ENCODE data around the gene DACT1. TPM values are rescaled to one million over a fixed set of nuclear protein-coding genes. Genes with fewer than 3 reads are reported as not detected.

The DACT1 gene
- polyA plus RNA-seq, 3 donors from 2014 or later: not detected

DNA sequence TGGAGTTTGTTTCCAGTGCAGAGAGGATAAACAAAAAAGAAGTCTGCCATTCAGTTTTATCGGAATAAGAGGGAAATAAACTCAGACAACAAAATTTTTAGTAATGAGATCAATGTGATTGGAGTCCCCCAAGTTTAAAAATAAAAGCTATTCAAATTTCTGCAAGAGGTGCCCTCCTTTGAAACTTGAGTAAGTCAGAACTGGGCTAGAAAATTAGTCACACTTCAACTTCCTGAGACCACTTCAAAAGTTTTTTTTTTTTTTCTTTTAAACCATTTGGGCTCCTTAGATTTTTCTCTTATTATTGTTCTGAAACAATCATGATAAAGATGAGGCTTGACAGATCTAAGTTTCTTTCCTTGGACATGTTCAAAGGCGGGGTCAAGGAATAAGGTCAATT lies 3.2 kb downstream of the DACT1 start:
- H3K4me3 Mint-ChIP-seq: no peak overlapping the region
- peaks cover 0 to 4% (median 0%) of the 10 kb centered on the region in 3 donors for H3K36me3 Mint-ChIP-seq

GRCh38 chr14:58641509-58641908 lies 3.7 kb downstream of the DACT1 start:
- DNase-seq: no peak
- Mint-ChIP-seq H3K4me1 (peaks cover 14 to 19% of the 10 kb centered on the region in 2 donors), H3K27me3 (ENCODE audit: low read depth in 3 of 3) (peaks cover 6 to 21% (median 7%) of the 10 kb centered on the region in 3 donors), H3K36me3 (peaks cover 0 to 4% (median 0%) of the 10 kb centered on the region in 3 donors), H3K9me3 (peaks cover 0 to 7% (median 0%) of the 10 kb centered on the region in 6 donors), H3K4me3 (no peak overlapping the region), H3K27ac (no peak overlapping the region)

More for the DNA sequence above, 3.2 kb downstream of the DACT1 start:
- no peak overlapping the region for H3K27ac Mint-ChIP-seq
- H3K4me1 Mint-ChIP-seq: peaks cover 14 to 19% of the 10 kb centered on the region in 2 donors
- peaks cover 6 to 25% (median 7%) of the 10 kb centered on the region in 3 donors for H3K27me3 Mint-ChIP-seq (ENCODE audit: low read depth in 3 of 3)
- DNase-seq: no peak
- H3K9me3 Mint-ChIP-seq: peaks cover 0 to 7% (median 0%) of the 10 kb centered on the region in 6 donors

GRCh38 chr14:58643366-58643765 lies 5.6 kb downstream of the DACT1 start:
- Mint-ChIP-seq H3K4me3 (no peak overlapping the region), H3K27me3 (ENCODE audit: low read depth in 3 of 3) (peaks cover 4 to 20% (median 7%) of the 10 kb centered on the region in 3 donors), H3K9me3 (peaks cover 0 to 3% (median 0%) of the 10 kb centered on the region in 6 donors), H3K27ac (no peak overlapping the region), H3K36me3 (peaks cover 0 to 4% (median 0%) of the 10 kb centered on the region in 3 donors), H3K4me1 (peaks cover 9 to 12% of the 10 kb centered on the region in 2 donors)
- no peak for DNase-seq

DNA sequence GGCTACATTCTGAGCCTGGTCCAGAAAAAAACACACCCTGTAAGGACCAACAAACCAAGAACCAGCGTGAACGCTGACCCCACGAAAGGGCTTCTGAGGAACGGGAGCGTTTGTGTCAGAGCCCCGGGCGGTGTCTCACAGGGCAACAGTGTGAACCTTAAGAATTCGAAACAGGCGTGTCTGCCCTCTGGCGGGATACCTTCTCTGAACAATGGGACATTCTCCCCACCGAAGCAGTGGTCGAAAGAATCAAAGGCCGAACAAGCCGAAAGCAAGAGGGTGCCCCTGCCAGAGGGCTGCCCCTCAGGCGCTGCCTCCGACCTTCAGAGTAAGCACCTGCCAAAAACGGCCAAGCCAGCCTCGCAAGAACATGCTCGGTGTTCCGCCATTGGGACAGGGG lies 7.9 kb downstream of the DACT1 start:
- Mint-ChIP-seq H3K4me3 (no peak overlapping the region), H3K9me3 (no peaks in the 10 kb centered on the region), H3K36me3 (no peaks in the 10 kb centered on the region), H3K4me1 (no peaks in the 10 kb centered on the region), H3K27ac (no peak overlapping the region), H3K27me3 (ENCODE audit: low read depth in 3 of 3) (peaks cover 0 to 6% (median 4%) of the 10 kb centered on the region in 3 donors)
- no peak for DNase-seq

DNA sequence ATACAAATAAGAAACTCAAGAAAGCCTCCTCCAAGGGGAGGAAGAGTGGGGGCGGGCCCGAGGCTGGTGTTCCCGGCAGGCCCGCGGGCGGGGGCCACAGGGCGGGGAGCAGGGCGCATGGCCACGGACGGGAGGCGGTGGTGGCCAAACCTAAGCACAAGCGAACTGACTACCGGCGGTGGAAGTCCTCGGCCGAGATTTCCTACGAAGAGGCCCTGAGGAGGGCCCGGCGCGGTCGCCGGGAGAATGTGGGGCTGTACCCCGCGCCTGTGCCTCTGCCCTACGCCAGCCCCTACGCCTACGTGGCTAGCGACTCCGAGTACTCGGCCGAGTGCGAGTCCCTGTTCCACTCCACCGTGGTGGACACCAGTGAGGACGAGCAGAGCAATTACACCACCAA lies 8.7 kb downstream of the DACT1 start:
- H3K27me3 Mint-ChIP-seq (ENCODE audit: low read depth in 3 of 3): peaks cover 0 to 4% (median 3%) of the 10 kb centered on the region in 3 donors
- no peak overlapping the region for H3K4me3 Mint-ChIP-seq
- no peaks in the 10 kb centered on the region for H3K9me3 Mint-ChIP-seq
- no peaks in the 10 kb centered on the region for H3K4me1 Mint-ChIP-seq
- no peak overlapping the region for H3K27ac Mint-ChIP-seq
- DNase-seq: no peak
- no peaks in the 10 kb centered on the region for H3K36me3 Mint-ChIP-seq

DNA sequence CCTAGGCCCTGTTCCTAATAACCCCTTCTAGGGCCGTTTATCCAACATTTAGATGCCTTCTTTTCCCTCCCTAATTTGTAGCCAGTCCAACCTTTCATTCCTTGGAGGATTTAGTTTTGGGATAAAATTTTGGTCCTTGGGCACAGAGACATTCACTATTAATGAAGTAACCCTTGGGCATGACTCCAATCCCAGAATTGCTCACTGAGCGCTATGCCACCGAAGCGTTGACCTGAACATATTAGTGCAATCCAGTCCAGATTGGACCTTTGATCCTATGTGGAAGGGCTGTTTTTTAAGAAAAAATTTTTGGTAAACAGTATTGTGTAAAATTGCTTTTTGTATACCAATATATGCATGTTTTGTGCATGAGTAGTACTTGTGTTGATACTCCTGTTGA lies 10.0 kb downstream of the DACT1 start:
- no peaks in the 10 kb centered on the region for H3K36me3 Mint-ChIP-seq
- no peaks in the 10 kb centered on the region for H3K4me1 Mint-ChIP-seq
- peaks cover 0 to 3% (median 0%) of the 10 kb centered on the region in 6 donors for H3K9me3 Mint-ChIP-seq

DNA sequence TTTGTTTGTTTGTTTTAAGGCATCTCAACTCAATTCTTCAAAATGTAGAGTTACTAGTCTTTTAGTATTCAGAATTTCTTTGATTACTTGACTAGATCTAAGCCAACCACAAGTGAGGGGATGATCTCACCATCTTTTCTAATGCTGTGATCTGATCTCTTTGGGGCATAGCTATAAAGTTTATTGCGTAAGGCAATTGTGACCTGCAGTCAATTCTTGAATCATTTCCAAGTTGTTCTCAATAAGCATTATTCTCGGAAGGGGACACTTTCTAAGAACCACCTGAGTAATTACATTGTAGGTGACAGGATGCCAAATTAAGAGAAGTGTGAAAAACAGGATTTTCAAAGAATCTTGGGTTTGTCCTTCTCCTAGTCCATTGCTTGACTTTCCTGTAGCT lies 13.1 kb downstream of the DACT1 start:
- Mint-ChIP-seq H3K4me1 (no peaks in the 10 kb centered on the region), H3K36me3 (no peaks in the 10 kb centered on the region), H3K4me3 (no peak overlapping the region), H3K27me3 (ENCODE audit: low read depth in 3 of 3) (peaks cover 0 to 5% (median 3%) of the 10 kb centered on the region in 3 donors), H3K9me3 (peaks cover 0 to 7% (median 0%) of the 10 kb centered on the region in 6 donors), H3K27ac (no peak overlapping the region)
- no peak for DNase-seq

More for the DNA sequence above, 10.0 kb downstream of the DACT1 start:
- Mint-ChIP-seq H3K27ac (no peak overlapping the region), H3K27me3 (ENCODE audit: low read depth in 3 of 3) (peaks cover 0 to 4% (median 3%) of the 10 kb centered on the region in 3 donors), H3K4me3 (no peak overlapping the region)
- no peak for DNase-seq

- Mint-ChIP-seq H3K27ac (no peak overlapping the region), H3K36me3 (no peaks in the 10 kb centered on the region), H3K4me1 (no peaks in the 10 kb centered on the region), H3K4me3 (no peak overlapping the region), H3K27me3 (ENCODE audit: low read depth in 3 of 3) (peaks cover 0 to 9% (median 3%) of the 10 kb centered on the region in 3 donors), H3K9me3 (peaks cover 0 to 7% (median 0%) of the 10 kb centered on the region in 6 donors)
- no peak for DNase-seq
Measured at GRCh38 chr14:58656671-58657411, 19.1 kb downstream of the DACT1 start.

DNA sequence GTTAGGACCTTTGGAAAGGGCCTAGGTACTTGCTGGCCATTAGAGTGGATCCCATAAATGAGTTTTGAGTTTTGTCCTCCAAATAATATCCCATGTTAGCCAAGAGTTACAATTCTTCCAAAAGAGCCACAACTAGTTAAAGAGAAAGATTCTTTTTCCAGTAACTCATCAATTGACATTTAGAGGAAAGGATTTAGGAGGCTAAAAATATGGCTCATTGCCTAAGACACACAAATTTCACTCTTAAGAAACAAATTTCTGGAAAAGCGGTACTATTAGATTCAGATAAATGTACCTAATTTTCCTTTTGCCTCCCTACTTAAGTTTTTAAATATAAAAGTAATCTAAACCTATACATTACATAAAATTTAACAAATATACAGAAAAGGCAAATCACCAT lies 21.3 kb downstream of the DACT1 start:
- no peaks in the 10 kb centered on the region for H3K4me1 Mint-ChIP-seq
- peaks cover 0 to 7% (median 3%) of the 10 kb centered on the region in 3 donors for H3K27me3 Mint-ChIP-seq (ENCODE audit: low read depth in 3 of 3)
- H3K36me3 Mint-ChIP-seq: no peaks in the 10 kb centered on the region
- peaks cover 0 to 1% (median 0%) of the 10 kb centered on the region in 6 donors for H3K9me3 Mint-ChIP-seq
- no peak overlapping the region for H3K27ac Mint-ChIP-seq
- H3K4me3 Mint-ChIP-seq: no peak overlapping the region
- no peak for DNase-seq

- Mint-ChIP-seq H3K27ac (no peak overlapping the region), H3K9me3 (peaks cover 0 to 1% (median 0%) of the 10 kb centered on the region in 6 donors), H3K36me3 (no peaks in the 10 kb centered on the region), H3K4me1 (no peaks in the 10 kb centered on the region), H3K4me3 (no peak overlapping the region), H3K27me3 (ENCODE audit: low read depth in 3 of 3) (peaks cover 0 to 5% (median 0%) of the 10 kb centered on the region in 3 donors)
- no peak for DNase-seq
Measured at GRCh38 chr14:58659846-58660245, 22.1 kb downstream of the DACT1 start.

- Mint-ChIP-seq H3K4me1 (no peaks in the 10 kb centered on the region), H3K27me3 (ENCODE audit: low read depth in 3 of 3) (peaks cover 0 to 5% (median 0%) of the 10 kb centered on the region in 3 donors), H3K9me3 (peaks cover 0 to 3% (median 0%) of the 10 kb centered on the region in 6 donors), H3K36me3 (no peaks in the 10 kb centered on the region), H3K4me3 (no peak overlapping the region), H3K27ac (no peak overlapping the region)
- DNase-seq: no peak
Measured at GRCh38 chr14:58660407-58660806, 22.6 kb downstream of the DACT1 start.

- no peak overlapping the region for H3K4me3 Mint-ChIP-seq
- no peaks in the 10 kb centered on the region for H3K36me3 Mint-ChIP-seq
- no peaks in the 10 kb centered on the region for H3K4me1 Mint-ChIP-seq
- no peak for DNase-seq
- no peak overlapping the region for H3K27ac Mint-ChIP-seq
- H3K9me3 Mint-ChIP-seq: peaks cover 0 to 3% (median 0%) of the 10 kb centered on the region in 6 donors
- H3K27me3 Mint-ChIP-seq (ENCODE audit: low read depth in 3 of 3): peaks cover 0 to 4% (median 0%) of the 10 kb centered on the region in 3 donors
Measured at GRCh38 chr14:58662018-58662417, 24.3 kb downstream of the DACT1 start.

GRCh38 chr14:58662759-58663158 lies 25.0 kb downstream of the DACT1 start:
- Mint-ChIP-seq H3K27me3 (ENCODE audit: low read depth in 3 of 3) (peaks cover 0 to 4% (median 0%) of the 10 kb centered on the region in 3 donors), H3K4me1 (no peaks in the 10 kb centered on the region), H3K27ac (no peak overlapping the region), H3K4me3 (no peak overlapping the region), H3K36me3 (no peaks in the 10 kb centered on the region), H3K9me3 (peaks cover 0 to 3% (median 0%) of the 10 kb centered on the region in 6 donors)
- no peak for DNase-seq

DNA sequence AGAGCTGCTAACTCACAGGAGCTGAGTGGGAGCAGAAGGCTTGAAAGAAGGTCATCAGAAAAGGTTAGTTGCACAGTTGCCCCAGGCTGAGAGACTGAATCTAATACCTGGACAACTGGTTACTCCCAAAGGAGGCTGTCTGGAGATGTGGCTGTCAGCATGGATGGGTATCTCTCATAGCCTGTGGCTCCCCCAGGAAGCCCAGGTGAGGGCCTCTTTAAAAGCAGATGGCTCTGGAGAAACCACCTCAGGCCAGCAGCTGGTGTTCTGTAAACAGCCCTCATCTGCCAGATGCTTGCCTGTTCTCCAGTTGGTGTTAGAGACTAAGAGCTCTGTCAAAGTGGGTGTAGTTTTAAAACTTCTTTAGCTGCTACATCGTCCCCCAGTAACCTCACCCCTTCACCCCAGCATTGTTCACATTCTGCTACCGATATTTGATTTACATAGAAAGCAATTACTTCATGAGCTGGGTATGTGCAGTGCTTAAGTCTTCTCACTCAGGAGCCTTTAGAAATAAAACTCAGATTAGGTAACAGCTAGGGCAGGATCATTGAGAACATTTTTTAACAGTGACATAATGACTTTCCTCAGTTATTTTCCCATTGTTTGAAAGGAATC lies 25.8 kb downstream of the DACT1 start:
- no peak for DNase-seq
- no peaks in the 10 kb centered on the region for H3K4me1 Mint-ChIP-seq
- no peak overlapping the region for H3K4me3 Mint-ChIP-seq
- no peaks in the 10 kb centered on the region for H3K36me3 Mint-ChIP-seq
- peaks cover 0 to 6% (median 0%) of the 10 kb centered on the region in 3 donors for H3K27me3 Mint-ChIP-seq (ENCODE audit: low read depth in 3 of 3)
- peaks cover 0 to 3% (median 0%) of the 10 kb centered on the region in 6 donors for H3K9me3 Mint-ChIP-seq
- H3K27ac Mint-ChIP-seq: no peak overlapping the region

Data from immature natural killer cell (primary cell).